Natural killer cell (primary cell): ENCODE data around the gene MCF2L. TPM values are rescaled to one million over a fixed set of nuclear protein-coding genes. Genes with fewer than 3 reads are reported as not detected.

Source experiments
- ATAC-seq, 3 donors: fragments of 150-1000 bp in 2 of 3; fragments of 200-7000 bp in 1 of 3; cut with Tn5 transposase; 1 replicate in 1 of 3; 2 replicates in 2 of 3; pipeline ENCODE4 v1.10.0; 2021; ENCODE audit warnings: mild to moderate bottlenecking in 2 of 3, moderate library complexity in 2 of 3
- DNase-seq, 2 donors: peaks; one replicate each; pipeline versions ENCODE4 v3.0.0 to v3.0.0-alpha.2; 2013 to 2021; ENCODE audit warnings: mixed read lengths in 1 of 2
- H3K27ac ChIP-seq: one replicate; pipeline ENCODE4 v1.5.1; 2013; ENCODE audit warnings: mild to moderate bottlenecking, low read length
- H3K27me3 ChIP-seq: one replicate; pipeline ENCODE4 v1.6.1; 2013; ENCODE audit warnings: low read length; ENCODE audit not compliant: control insufficient read depth, insufficient read depth
- H3K36me3 ChIP-seq: one replicate; pipeline ENCODE4 v1.6.1; 2013; ENCODE audit warnings: low read length; ENCODE audit not compliant: control insufficient read depth, insufficient read depth
- H3K4me1 ChIP-seq: one replicate; pipeline ENCODE4 v1.6.1; 2013; ENCODE audit warnings: low read length; ENCODE audit not compliant: control insufficient read depth, insufficient read depth
- H3K4me3 ChIP-seq: one replicate; pipeline ENCODE4 v1.5.1; 2013; ENCODE audit warnings: low read length
- H3K9me3 ChIP-seq: one replicate; pipeline ENCODE4 v1.6.1; 2013; ENCODE audit warnings: low read length; ENCODE audit not compliant: control insufficient read depth, insufficient read depth
- H3K27ac Mint-ChIP-seq, 2 donors: one replicate each; pipeline ENCODE4 v1.8.0; 2022; ENCODE audit warnings: mild to moderate bottlenecking in 2 of 2, mixed read lengths in 2 of 2, moderate library complexity in 1 of 2
- H3K27me3 Mint-ChIP-seq, 2 donors: one replicate each; pipeline ENCODE4 v1.8.0; 2022; ENCODE audit warnings: low read depth in 2 of 2, mixed read lengths in 2 of 2
- H3K36me3 Mint-ChIP-seq: one replicate; pipeline ENCODE4 v1.8.0; 2022; ENCODE audit warnings: mixed read lengths
- H3K4me1 Mint-ChIP-seq, 2 donors: one replicate each; pipeline ENCODE4 v1.8.0; 2022; ENCODE audit warnings: mixed read lengths in 2 of 2
- H3K4me3 Mint-ChIP-seq: one replicate; pipeline ENCODE4 v1.8.0; 2022; ENCODE audit warnings: mild to moderate bottlenecking, moderate library complexity, mixed read lengths
- H3K9me3 Mint-ChIP-seq, 2 donors: one replicate each; pipeline ENCODE4 v1.8.0; 2022; ENCODE audit warnings: mixed read lengths in 2 of 2
- CTCF ChIP-seq: fragments of 200-600 bp; IDR thresholded peaks from one replicate; pipeline ENCODE4 v1.8.0; 2022; ENCODE audit warnings: antibody characterized with exemption
- WGBS: methylation state at CpG from one replicate; pipeline ENCODE4 v1.1.7; 2013; ENCODE audit warnings: missing lambda C conversion rate; ENCODE audit not compliant: insufficient coverage; 5-methylcytosine and 5-hydroxymethylcytosine counted together
- intact Hi-C: fragments of 100-400 bp; cut with micrococcal nuclease; formaldehyde crosslinking; loops from one replicate; pipeline ENCODE4 v1.14.2; 2022
- total RNA-seq, 4 donors: library from RNA; stranded (reverse); fragments of 120-200 nt in 1 of 4; gene quantifications; one replicate each; pipeline versions ENCODE4 v1.2.3 to v1.2.4, GENCODE V29; 2013 to 2022

Gene MCF2L
- total RNA-seq, 3 donors from 2014 or later (not counting 1 experiment from before 2014, with no cell fraction given) = 1.7 to 3.0 (median 3.0) TPM

- TF ChIP-seq CTCF = no peak
- no peak for DNase-seq
- Histone ChIP-seq H3K36me3 (no peaks in the 10 kb centered on the region), H3K27ac (no peak overlapping the region), H3K27me3 (no peaks in the 10 kb centered on the region), H3K9me3 (no peaks in the 10 kb centered on the region), H3K4me1 (no peaks in the 10 kb centered on the region), H3K4me3 (no peak overlapping the region)
- WGBS = 86% methylated on average over 29 of the region's 29 CpGs
- Mint-ChIP-seq H3K27ac (no peak overlapping the region), H3K9me3 (no peaks in the 10 kb centered on the region), H3K27me3 (peaks cover 0 to 8% of the 10 kb centered on the region in 2 donors), H3K4me3 (no peak overlapping the region), H3K4me1 (no peaks in the 10 kb centered on the region), H3K36me3 (no peaks in the 10 kb centered on the region)
- intact Hi-C loops = no loop called here
- no peak for ATAC-seq
These were observed 124.8 kb downstream of the MCF2L start for GRCh38 chr13:113093580-113094409.

- Mint-ChIP-seq H3K27me3 (peaks cover 0 to 11% of the 10 kb centered on the region in 2 donors), H3K4me1 (no peaks in the 10 kb centered on the region), H3K36me3 (no peaks in the 10 kb centered on the region), H3K9me3 (no peaks in the 10 kb centered on the region), H3K27ac (no peak overlapping the region), H3K4me3 (no peak overlapping the region)
- H3K27ac ChIP-seq = no peak overlapping the region
- H3K4me3 ChIP-seq = no peak overlapping the region
- no peaks in the 10 kb centered on the region for H3K36me3 ChIP-seq
- WGBS = 89% methylated on average over 14 of the region's 14 CpGs
- no peaks in the 10 kb centered on the region for H3K4me1 ChIP-seq
- no peaks in the 10 kb centered on the region for H3K27me3 ChIP-seq
- DNase-seq (no peak), ATAC-seq (no peak)
- no peaks in the 10 kb centered on the region for H3K9me3 ChIP-seq
- intact Hi-C loops = no loop called here
- no peak for TF ChIP-seq CTCF
These were observed 125.4 kb downstream of the MCF2L start for GRCh38 chr13:113094410-113094800.

- intact Hi-C loops = no loop called here
- H3K27ac ChIP-seq = no peak overlapping the region
- H3K4me1 Mint-ChIP-seq = no peaks in the 10 kb centered on the region
- no peak overlapping the region for H3K27ac Mint-ChIP-seq
- no peak overlapping the region for H3K4me3 Mint-ChIP-seq
- DNase-seq (no peak), ATAC-seq (no peak)
- H3K4me1 ChIP-seq = no peaks in the 10 kb centered on the region
- peaks cover 0 to 11% of the 10 kb centered on the region in 2 donors for H3K27me3 Mint-ChIP-seq
- no peaks in the 10 kb centered on the region for H3K36me3 ChIP-seq
- no peak overlapping the region for H3K4me3 ChIP-seq
- H3K36me3 Mint-ChIP-seq = no peaks in the 10 kb centered on the region
- 90% methylated on average over 25 of the region's 25 CpGs for WGBS
- H3K27me3 ChIP-seq = no peaks in the 10 kb centered on the region
- no peaks in the 10 kb centered on the region for H3K9me3 ChIP-seq
- H3K9me3 Mint-ChIP-seq = no peaks in the 10 kb centered on the region
- no peak for TF ChIP-seq CTCF
These were observed 126.4 kb downstream of the MCF2L start for GRCh38 chr13:113095146-113096051.
